ENCODE data around the gene HLA-DPA1.

Gene HLA-DPA1

DNA sequence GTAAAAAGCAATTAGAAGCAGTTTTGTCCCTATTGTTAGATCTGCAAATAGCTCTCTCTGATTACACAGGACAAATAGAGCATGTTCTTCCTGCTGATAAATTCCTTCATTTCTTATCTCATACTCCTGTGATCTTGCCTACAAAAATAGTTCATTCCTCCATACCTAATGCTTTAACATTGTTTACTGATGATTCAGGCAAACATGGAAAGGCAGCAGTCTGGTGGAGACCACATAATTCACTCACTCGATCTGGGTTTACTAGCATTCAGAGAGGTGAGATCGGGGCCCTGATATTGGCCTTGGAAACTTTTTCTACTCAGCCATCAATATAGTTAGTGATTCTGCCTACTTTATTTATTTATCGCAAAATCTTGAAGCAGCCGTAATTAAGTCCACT is 20.2 kb downstream of the HLA-DPA1 start:
- no peak for TF ChIP-seq CTCF (IDR thresholded peaks at IDR 0.05; ENCODE audit: low read length, missing control alignments)
- no peak for DNase-seq (ENCODE audit: low read depth)
- H3K4me3 ChIP-seq (replicated peaks; ENCODE audit: low read depth, low read length) = no peak overlapping the region

DNA sequence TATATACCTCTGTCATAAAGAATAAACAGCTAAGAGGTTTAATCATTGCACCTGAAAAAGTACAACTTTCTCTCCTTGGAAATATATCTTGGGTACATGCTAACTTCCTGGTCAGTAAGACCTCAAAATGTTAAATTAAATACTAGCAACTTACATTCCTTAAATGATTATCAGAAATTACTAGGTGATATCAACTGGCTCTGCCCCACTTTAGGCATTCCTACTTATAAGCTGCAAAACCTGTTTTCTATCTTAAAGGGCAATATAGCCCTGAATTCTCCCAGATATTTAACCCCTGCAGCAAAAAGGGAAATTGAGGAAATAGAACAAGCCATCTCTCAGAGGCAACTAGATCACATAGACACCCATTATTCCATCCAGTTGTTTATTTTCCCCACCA is 20.8 kb downstream of the HLA-DPA1 start:
- no peak overlapping the region for H3K4me3 ChIP-seq (replicated peaks; ENCODE audit: low read depth, low read length)
- no peak for TF ChIP-seq CTCF (IDR thresholded peaks at IDR 0.05; ENCODE audit: low read length, missing control alignments)
- DNase-seq (ENCODE audit: low read depth) = no peak

DNA sequence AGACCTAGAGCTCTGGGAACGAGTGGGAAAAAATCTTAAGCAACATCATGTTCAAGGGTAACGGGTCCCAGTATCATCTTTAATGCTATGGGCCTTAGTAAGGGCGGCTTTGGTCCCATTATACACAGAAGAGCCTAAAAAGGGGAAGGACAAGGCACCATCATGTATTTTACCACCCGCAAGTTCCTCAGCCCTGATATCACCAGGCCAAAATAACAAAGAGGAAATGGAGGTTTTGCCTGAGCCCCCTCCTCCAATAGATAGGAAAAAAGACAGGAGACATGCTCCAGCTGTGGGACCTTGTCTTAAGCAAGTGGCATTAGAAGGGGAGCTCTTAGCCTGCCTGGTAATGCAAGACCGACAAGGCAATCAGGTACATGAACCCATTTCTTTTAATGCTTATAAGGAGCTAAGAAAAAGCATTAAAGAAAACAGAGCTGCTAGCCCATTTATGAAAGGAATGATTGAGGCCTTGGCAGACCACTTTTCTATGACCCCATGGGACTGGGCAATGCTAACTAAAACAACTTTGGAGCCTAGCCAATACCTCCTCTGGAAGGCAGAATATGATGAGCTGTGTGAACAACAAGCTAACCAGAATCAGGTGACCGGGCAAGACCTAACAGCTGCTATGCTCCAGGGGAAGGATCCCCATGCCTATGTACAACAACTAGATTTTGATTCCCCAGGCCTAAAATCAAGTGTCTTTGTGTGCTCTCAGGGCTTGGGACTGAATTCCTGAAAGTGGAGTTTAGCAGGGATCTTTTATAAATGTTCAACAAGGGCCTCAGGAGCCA is 23.2 kb downstream of the HLA-DPA1 start:
- no peak for TF ChIP-seq CTCF (IDR thresholded peaks at IDR 0.05; ENCODE audit: low read length, missing control alignments)
- no peak overlapping the region for H3K4me3 ChIP-seq (replicated peaks; ENCODE audit: low read depth, low read length)
- DNase-seq (ENCODE audit: low read depth) = no peak

DNA sequence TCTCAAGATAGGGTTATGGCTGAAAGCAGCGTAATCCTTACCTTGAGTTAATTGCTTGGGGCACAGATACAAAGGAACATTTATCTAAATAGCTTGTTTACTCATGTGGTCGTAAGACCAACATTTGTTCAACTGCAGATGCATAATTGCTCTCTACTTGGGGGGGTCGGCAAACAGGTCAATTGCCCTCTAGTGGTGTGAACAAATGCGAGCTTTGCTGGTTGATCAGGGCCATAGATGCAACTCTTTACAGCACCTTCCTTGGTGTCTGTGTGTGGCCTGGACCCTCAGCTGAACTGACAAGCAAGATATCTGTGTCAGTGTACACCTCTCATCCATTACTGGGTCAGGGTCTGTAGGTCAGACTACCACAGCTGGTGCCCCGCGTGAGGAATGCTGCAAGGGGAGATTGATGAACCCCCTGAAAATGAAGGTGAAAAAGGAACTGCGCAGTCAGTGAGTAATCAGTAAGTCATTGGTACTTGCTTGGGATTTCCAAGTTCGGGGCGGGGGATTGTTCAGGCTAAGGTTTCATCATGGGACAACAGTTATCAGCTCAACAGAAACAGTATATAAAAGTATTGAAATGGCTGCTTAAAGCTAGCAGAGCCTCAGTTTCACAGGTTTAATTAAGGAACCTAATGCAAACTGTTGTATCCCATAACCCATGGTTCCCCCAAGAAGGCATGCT is 24.0 kb downstream of the HLA-DPA1 start:
- DNase-seq (ENCODE audit: low read depth) = no peak
- no peak overlapping the region for H3K4me3 ChIP-seq (replicated peaks; ENCODE audit: low read depth, low read length)
- peak; percentile 27 for TF ChIP-seq CTCF (IDR thresholded peaks at IDR 0.05; ENCODE audit: low read length, missing control alignments)

GRCh38 chr6:33040157-33040556 is 33.3 kb downstream of the HLA-DPA1 start:
- no peak overlapping the region for H3K4me3 ChIP-seq (replicated peaks; ENCODE audit: low read depth, low read length)
- DNase-seq (ENCODE audit: low read depth) = no peak
- TF ChIP-seq CTCF (IDR thresholded peaks at IDR 0.05; ENCODE audit: low read length, missing control alignments) = no peak

DNA sequence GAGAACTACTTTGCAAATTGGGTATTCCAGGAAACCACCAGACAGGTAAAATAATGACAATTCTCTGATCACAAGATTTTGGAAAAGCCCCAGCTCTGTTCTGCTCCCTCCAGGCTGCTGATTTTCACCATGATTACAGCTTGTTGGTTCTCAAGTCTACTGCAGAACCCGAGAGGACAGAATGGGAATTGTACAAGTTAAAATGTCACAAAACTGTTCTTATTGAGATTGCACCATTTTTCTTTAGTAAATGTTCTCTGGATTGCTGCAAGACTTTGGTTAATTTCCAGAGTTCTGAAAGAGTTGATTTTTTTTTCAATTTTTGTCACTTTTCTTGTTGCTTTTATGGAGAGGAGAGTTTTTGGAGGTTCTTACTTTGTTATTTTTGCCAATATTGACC is 36.9 kb downstream of the HLA-DPA1 start:
- no peak overlapping the region for H3K4me3 ChIP-seq (replicated peaks; ENCODE audit: low read depth, low read length)
- no peak for TF ChIP-seq CTCF (IDR thresholded peaks at IDR 0.05; ENCODE audit: low read length, missing control alignments)
- no peak for DNase-seq (ENCODE audit: low read depth)
